Activated gamma-delta T cell treated with anti-CD3 and anti-CD28 coated beads, Interleukin-2, amount 50 U/mL, for 16 hours (primary cell): ENCODE results near the gene OR3A2.
"Not testable (repeated sequence)": the region's sequence is repeated elsewhere in the genome, so short reads cannot be mapped to it uniquely, and the experiment has no call there.

Source experiments
- DNase-seq: peaks from one replicate; pipeline ENCODE4 v3.0.0-alpha.2; 2020; ENCODE audit warnings: low read depth

Gene OR3A2

DNA sequence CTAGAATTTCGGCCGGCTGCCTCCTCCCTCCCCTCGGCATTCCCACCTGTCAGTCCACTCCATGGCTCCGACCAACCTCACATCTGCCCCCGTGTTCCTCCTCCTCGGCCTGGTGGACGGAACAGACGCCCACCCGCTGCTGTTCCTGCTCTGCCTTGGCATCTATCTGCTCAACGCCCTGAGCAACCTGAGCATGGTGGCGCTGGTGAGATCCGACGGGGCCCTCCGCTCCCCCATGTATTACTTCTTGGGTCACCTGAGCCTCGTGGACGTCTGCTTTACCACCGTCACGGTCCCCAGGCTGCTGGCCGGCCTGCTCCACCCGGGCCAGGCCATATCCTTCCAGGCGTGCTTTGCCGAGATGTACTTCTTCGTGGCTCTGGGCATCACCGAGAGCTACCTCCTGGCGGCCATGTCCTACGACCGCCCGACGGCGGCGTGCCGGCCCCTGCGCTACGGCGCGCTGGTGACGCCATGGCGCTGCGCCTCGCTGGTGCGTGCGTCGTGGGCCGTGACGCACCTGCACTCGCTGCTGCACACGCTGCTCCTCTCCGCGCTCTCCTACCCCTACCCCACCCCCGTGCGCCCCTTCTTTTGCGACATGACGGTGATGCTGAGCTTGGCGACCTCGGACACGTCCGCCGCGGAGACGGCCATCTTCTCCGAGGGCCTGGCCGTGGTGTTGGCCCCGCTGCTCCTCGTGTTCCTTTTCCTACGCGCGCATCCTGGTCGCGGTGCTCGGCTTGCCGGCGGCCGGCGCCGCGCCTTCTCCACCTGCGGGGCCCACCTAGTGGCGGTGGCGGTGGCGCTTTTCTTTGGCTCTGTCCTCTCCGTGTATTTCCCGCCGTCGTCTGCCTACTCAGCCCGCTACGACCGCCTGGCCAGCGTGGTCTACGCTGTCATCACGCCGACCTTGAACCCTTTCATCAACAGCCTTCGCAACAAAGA, at the start of gene OR3A2:
Gene OR3A2, minus strand, starts transcription at position 440 of the 948 bp plus-strand sequence.
- DNase-seq: no peak

DNA sequence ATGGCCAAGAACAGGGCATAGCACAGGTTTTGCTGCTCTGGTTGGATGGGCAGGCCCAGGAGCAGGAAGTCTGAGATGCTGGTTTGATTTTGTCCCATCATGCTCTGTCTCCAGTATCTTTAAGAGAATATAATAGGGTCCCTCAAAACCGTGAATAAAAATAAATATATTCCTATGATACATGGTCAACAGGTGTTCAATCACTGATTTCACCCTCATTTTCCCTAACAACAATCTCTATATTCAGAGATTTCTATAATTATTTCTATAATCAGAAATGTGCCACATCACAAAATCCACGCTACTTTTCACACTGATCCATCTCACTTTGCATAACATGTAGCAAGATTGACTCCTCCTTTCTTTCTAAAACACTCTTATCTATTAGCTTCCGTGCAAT, 47.6 kb upstream of the OR3A2 start, which contains the start of gene OR1E2:
Gene OR1E2, minus strand, starts transcription at position 101 of the 400 bp plus-strand sequence. Its CDS starts 0 bp downstream, at position 101.
- DNase-seq: no peak

DNA sequence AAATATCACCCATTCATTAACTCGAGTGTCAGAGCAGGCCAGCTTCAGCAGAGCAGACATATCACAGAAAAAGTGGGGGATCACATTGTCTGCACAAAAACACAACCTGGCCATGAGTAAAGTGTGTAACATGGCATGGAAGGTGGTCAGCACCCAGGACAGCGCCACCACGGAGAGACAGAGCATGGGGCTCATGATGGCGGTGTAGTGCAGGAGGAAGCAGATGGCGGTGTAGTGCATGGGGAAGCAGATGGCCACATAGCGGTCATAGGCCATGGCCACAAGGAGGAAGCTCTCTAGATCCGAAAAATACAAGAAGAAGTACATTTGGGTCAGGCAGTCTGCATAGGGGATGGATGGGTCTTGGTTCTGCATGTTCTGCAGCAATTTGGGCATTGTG, 47.1 kb upstream of the OR3A2 start:
- not testable (repeated sequence) for DNase-seq

DNA sequence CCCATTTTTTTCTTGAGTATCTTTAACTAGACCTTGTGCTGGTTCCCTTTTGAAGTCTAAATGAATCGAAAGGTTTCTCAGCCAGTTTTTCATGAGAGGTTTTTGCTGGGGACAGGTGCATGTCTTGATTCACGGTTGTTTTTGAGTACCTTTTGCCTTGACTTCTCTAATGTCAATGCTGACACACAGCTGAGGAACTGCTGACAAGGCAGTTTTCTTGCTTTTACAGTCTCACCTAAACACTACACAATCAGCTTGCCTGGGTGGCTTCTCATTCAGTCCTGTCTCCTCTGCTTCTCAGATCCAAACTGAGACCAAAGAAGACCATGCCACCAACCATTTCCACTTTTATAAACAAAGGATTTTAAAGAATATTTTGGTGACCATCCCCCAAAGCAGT, 32.1 kb upstream of the OR3A2 start:
- no peak for DNase-seq

DNA sequence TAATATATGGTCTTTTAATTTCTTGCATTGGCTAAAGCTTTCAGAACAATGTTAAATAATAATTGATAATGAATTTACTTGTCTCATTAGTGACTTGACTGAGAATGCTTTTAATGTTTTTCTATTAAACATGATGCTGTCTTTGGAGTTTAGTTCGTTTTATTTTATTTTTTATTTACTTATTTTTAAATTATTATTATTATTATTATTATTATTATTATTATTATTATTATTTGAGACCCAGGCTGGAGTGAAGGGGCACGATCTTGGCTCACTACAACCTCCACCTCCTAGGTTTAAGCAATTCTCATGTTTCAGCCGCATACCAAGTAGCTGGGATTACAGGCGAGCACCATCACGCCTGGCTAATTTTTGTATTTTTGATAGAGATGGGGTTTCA, 29.5 kb upstream of the OR3A2 start:
- no peak for DNase-seq

DNA sequence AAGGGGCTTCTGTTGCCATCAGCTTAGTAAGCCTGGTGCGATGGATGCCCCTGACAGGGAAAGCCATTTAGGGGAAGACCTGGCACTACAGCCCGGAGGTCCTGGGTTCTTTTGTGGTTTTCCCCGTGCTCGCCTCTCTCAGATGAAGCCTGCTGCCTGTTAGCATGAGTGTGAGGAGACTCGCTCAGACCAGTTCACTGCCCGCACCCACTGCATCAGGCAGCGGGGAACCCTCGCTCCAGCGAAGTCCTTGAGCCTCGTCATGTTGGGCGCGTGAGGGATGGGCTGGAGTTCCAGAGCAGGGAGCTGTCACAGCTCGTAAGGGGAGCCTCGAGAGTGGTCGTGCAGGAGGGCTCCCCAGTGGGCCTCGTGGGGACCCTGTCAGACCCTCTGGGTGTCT, 26.1 kb upstream of the OR3A2 start:
- not testable (repeated sequence) for DNase-seq

DNA sequence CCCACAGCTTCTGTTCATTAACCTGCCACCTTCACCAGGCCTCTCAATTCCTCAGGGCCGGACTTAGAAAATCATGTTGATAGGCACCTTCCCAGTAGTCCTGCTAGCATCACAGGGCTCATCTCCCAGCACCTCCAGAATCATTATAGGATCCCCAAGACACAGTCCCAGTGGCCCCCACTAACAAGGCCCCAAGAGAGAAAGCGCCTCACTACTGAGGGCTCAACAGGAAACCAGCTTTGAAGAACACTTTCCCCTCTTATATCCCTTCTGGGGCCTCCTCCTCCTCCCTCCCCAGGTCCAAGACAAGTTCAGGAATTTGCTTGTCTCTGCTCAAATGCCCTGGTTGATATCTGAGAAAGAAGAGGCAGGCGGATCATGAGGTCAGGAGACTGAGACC, 25.0 kb upstream of the OR3A2 start, which contains the start of gene OR3A3:
Gene OR3A3, plus strand, starts transcription at position 301 of the 400 bp plus-strand sequence.
- no peak for DNase-seq

DNA sequence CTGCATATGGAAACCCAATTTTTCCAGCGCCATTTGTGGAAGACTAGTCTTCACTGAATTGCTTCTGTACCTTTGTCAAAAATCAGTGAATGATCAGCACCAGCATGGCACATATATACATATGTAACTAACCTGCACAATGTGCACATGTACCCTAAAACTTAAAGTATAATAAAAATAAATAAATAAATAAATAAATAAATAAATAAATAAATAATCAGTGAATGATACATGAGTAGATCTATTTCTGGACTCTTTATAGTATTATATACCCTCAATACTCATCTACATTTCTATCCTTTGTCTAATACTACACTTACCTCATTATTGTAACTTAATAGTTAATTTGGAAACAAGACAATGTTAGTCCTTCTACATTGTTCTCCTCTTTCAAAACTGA, 17.7 kb upstream of the OR3A2 start:
- DNase-seq: not testable (repeated sequence)

DNA sequence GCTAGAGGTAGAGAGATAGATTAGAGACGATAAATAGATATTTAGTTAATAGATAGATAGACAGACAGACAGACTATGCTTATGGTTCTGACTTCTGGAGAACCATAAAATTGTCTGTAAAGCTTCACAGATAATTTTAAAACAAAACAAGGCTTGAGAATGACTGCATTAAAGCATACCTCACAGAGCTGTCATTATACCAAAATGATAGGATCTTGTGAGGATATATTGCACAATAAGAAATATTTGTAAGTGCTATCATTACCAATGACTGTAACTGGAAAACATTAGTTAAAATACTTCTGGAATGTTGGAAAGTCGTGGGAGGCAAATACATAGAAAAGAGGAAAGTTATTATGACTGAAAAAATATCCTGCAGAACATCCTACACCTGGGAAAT, 15.7 kb upstream of the OR3A2 start:
- no peak for DNase-seq

DNA sequence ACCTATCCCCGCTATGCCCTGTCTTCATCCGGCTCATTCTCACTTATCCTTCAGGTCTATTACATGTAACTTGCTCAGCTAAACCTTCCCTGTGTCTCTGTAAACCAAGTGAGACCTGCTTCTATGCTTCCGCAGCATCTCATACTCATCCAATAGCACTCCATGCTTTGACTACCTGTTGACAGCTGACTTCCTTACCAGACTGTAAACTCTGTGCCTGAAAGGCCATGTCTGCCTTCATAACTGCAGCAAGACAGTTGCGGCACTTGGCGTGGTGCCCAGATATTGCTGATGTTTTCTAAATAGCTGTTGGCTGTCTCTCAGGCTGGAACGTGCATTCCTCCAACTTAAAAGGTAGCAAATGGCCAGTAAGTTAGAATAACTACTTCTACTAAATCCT, 13.9 kb upstream of the OR3A2 start:
- no peak for DNase-seq

DNA sequence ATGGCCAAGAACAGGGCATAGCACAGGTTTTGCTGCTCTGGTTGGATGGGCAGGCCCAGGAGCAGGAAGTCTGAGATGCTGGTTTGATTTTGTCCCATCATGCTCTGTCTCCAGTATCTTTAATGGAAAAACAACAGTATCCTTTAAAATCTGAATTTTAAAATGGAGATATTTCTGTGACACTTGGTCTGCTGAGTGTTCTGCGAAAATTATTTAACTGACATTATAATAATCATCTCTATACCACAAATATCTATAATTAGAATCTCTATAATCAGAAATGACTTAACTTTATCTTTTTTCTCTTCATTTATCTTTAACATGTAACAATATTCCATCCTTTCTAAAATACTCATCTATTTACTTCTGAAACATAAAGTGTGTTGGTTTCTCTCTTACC, 12.2 kb upstream of the OR3A2 start, which contains the start of gene OR1E1:
Gene OR1E1, minus strand, starts transcription at position 101 of the 400 bp plus-strand sequence. Its CDS starts 0 bp downstream, at position 101.
- DNase-seq: no peak

DNA sequence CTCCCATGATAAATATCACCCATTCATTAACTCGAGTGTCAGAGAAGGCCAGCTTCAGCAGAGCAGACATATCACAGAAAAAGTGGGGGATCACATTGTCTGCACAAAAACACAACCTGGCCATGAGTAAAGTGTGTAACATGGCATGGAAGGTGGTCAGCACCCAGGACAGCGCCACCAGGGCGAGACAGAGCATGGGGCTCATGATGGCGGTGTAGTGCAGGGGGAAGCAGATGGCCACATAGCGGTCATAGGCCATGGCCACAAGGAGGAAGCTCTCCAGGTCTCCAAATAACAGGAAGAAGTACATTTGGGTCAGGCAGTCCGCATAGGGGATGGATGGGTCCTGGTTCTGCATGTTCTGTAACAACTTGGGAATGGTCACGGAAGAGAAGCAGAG, 11.7 kb upstream of the OR3A2 start:
- not testable (repeated sequence) for DNase-seq

DNA sequence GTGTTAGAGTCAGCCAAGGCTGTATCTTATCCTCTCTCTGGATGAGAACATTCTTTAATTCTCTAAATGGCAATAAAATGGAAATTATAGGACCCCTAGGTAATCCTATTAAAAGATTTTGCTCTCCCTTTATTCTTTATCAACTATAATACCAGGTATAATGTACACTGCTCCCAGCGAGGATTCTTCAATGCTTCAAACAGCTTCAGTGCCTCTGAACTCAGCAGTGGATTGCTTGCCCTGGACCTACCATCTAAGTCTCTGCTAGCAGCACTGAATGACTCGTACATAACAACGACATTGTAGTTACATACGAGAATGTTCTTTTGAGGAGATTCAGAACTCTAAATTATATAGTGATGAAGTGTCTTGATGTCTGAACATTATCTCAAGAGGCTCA, 3.7 kb upstream of the OR3A2 start:
- DNase-seq: no peak

DNA sequence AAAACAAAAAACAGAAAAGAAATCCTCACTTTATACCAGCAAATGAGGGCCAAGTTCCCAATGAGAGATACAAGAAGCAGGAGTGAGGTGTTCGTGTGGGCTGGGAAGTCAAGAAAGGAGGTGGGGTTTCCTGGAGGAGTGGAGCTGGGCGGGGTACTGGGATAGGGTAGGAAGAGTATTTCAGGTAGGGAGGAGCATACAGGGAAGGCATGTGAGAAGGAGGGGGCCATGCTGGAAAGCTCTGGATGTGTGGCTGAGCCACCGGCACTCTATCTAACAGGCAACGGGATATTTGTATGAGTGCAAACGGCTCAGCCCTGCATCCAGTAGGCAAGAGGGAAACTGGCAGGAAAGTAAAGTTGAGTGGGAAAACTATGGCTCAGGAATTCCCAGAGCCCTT, 4.2 kb downstream of the OR3A2 start:
- DNase-seq: no peak

DNA sequence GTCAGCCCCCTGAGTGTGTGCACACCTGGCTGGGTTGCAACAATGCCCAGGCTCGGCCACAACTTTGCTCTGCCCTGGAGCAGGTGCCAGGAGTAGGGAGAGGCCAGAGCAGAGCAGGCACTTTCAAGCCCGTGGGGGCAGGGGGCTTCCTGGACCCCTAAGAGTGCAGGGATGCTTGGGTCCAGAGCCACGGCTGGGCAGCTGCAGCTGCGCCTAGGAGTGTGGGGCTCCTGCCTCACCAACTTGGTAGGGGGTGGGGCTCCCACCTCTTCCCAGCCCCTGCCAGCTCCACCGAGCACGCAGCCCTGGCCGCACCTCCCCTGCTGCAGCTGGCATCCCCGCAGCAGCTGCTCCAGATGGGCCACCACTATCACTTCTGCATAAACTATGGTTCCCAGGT, 7.8 kb downstream of the OR3A2 start:
- no peak for DNase-seq

DNA sequence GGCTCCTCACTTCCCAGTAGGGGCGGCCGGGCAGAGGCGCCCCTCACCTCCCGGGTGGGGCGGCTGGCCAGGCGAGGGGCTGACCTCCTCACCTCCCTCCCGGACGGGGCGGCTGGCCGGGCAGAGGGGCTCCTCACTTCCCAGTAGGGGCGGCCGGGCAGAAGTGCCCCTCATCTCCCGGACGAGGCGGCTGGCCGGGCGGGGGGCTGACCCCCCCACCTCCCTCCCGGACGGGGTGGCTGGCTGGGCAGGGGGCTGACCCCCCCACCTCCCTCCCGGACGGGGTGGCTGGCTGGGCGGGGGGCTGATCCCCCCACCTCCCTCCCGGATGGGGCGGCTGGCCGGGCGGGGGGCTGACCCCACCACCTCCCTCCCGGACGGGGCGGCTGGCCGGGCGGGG, 14.9 kb downstream of the OR3A2 start:
- DNase-seq: not testable (repeated sequence)

DNA sequence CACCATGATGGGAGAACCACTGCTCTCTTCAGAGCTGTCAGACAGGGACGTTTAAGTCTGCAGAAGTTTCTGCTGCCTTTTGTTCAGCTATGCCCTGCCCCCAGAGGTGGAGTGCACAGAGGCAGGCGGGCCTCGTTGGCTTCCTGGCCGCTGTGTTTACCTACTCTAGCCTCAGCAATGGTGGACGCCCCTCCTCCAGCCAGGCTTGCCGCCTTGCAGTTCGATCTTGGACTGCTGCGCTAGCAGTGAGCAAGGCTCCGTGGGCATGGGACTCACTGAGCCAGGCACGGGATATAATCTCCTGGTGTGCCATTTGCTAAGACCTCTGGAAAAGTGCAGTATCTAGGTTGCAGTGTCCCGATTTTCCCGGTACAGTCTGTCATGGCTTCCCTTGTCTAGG, 43.3 kb downstream of the OR3A2 start:
- DNase-seq: not testable (repeated sequence)

DNA sequence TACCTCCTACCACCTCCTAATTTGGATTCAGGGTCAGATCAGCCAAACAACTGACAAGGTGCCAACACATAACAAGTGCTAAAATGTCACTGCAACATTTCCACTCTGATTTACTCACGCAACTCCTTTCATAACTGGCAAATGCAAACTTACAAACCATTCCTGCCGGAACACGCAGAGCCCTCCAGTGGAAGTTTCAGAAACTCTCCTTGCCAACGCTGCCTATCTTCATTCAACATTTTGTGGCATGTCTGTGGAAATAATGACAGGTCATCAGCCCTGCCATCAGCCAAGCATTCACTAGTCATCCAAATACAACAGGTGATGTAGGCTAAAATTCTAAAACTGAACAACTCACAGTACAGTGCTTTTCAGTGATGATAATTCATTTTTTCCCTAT, 50.2 kb downstream of the OR3A2 start:
- DNase-seq: no peak

DNA sequence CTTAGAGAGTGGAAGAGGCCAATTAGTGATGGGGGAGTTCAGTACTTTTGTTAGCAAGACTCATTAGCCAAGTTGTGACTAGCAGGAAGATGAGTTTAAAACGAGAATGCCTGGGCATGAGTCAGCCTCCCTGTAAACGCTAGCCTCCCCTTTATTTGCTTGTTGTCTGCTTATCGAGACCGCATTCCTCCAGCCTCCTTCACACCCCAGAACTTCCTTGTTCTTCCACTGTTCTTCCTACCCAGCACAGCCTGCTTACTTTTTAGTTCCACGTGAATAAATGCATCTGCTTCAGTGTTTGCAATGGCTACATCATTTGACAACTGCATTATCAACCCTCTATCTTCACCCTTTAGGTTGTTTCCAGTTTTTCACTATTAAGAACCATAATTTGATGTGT, 67.8 kb downstream of the OR3A2 start:
- DNase-seq: no peak

DNA sequence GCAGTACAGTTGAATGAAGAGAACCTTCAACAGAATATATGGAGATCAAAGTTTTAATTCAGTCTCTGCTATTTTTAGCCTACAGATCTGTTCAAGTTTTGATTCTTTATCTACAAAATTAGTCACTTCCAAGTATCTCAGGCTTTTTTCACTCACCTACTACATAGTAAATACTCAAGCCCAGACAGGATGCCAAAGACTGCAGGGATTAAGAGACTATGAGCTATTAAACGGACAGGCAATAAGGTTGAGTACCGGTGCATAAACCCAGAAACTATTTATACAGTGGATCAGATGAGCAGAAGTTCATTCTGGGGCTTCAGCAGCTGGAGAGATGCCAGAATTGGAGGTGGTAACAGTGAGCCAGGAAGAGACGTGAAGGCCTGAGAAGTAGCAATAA, 69.3 kb downstream of the OR3A2 start:
- no peak for DNase-seq

DNA sequence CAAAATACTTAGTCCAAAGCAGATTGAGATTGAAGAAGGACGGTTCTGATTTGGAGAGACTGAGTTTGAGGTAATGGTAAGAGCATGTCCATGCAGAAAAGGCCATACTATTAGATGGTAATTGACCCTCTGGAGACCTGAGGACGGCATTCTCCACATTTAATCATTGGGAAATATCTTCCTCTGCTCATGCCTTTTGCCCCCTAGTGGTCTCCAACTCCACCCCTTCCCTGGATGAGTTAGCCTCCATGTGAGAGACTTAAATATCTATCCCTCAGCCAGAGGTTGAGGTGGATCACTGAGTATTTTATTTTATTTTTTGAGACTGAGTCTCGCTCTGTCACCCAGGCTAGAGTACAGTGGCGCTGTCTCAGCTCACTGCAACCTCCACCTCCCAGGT, 77.5 kb downstream of the OR3A2 start:
- no peak for DNase-seq

DNA sequence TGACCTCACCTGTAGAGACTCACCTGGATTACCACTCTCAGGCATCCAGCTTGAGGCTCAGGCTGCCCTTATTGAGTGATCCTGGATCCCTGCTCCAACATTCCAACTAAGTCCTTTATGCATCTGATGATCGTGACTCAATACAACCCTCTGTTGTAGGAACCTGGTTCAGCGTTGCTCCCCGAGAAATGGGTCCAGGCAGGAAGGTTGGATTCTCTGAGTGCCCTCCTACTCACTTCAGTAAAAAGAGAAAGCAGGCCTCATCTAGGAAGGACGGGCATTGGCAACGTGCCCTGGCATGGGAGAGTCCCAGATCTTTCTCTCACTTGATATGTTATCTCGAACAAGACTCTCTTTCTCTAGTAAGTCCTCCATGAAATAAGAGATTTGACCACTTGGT, 87.8 kb downstream of the OR3A2 start, which contains the start of gene OR3A1:
Gene OR3A1, minus strand, starts transcription at position 101 of the 400 bp plus-strand sequence. CDS start 5,778 bp downstream, outside the sequence.
- no peak for DNase-seq

DNA sequence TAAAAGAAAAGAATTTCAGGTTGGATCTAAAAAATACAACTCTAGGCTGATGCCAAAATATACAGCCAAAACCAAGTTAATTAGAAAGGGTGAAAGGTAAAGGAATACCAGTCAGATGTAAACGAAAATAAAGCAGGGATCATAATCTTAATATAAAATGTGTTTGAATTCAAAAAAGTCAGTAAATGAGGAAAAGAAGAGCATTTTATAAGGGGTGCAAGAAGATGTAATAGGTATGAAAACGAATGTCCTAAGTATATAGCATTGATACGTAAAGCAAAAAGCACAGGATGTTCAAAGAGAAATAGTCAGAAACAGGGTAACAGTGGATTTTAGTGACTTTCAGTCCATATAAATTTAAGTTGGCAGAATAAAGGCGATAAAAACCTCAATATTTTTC, 90.5 kb downstream of the OR3A2 start:
- DNase-seq: no peak
